ENCODE results near the gene ZSCAN10. TPM values are rescaled to one million over a fixed set of nuclear protein-coding genes. Genes with fewer than 3 reads are reported as not detected.

Gene ZSCAN10
- total and polyA plus RNA-seq, 9 of the 15 experiments (the other 6 are each of a cell fraction or from before 2014, with no cell fraction given): 0.22 TPM; not detected in 8

DNA sequence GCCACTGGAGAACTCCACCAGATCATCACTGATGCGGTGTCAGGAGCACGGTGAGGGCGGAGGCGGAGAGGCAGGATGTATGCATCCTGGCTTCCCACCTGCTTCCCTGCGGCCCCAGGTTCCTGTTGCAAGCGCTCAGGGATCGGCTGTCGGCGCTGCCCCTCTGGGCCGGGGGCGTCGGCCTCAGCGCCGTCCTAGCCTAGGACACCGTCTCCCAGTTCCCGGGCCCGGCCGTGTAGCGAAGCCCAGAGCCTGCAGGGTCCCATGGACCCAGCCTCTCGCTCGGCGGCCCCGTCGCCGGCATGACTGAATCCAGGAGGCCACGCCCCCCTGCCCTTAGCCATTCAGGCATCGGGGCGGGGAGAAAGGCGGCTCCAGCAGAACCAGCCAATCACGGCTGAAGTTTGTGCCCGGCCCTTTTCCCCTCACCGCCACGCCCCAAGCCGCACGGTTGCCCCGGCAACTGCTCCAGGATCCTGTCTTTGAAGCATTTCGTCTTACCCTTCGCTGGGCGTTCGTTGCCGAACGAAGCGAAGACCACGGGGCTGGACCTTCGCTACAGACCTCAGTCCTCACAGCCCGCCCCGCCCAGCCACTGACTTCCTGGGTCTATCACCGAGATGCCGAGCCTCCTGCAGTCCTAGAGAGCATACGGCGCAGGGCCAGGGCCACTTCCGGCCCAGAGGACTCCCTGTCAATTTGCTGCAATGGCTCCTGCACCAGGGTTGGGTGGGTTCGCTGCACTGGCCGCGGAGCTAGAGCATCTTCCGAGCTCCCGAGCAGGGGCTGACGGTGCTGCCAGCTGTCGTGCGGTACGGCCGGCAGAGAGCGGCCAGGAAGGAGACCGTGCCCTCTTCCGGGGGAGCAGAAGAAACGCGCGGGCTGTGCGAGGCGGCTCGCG is 25.1 kb upstream of the ZSCAN10 start (continued):
- TF ChIP-seq, protein P1, sequence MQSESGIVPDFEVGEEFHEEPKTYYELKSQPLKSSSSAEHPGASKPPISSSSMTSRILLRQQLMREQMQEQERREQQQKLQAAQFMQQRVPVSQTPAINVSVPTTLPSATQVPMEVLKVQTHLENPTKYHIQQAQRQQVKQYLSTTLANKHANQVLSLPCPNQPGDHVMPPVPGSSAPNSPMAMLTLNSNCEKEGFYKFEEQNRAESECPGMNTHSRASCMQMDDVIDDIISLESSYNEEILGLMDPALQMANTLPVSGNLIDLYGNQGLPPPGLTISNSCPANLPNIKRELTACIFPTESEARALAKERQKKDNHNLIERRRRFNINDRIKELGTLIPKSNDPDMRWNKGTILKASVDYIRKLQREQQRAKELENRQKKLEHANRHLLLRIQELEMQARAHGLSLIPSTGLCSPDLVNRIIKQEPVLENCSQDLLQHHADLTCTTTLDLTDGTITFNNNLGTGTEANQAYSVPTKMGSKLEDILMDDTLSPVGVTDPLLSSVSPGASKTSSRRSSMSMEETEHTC (IDR thresholded peaks at IDR 0.05): no peak
- TF ChIP-seq, protein P2, sequence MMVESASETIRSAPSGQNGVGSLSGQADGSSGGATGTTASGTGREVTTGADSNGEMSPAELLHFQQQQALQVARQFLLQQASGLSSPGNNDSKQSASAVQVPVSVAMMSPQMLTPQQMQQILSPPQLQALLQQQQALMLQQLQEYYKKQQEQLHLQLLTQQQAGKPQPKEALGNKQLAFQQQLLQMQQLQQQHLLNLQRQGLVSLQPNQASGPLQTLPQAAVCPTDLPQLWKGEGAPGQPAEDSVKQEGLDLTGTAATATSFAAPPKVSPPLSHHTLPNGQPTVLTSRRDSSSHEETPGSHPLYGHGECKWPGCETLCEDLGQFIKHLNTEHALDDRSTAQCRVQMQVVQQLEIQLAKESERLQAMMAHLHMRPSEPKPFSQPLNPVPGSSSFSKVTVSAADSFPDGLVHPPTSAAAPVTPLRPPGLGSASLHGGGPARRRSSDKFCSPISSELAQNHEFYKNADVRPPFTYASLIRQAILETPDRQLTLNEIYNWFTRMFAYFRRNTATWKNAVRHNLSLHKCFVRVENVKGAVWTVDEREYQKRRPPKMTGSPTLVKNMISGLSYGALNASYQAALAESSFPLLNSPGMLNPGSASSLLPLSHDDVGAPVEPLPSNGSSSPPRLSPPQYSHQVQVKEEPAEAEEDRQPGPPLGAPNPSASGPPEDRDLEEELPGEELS (CRISPR knock-in tag; IDR thresholded peaks at IDR 0.05; ENCODE audit: borderline replicate concordance): 0 out of 2 replicates have a peak, but pooled peaks have one; percentile 38
- peak; percentile 94 for TF ChIP-seq ETV1 (tag; conservative IDR thresholded peaks at IDR 0.05; ENCODE audit: low read depth)
- peak in 1 of 2 experiments; percentile 84; a peak in 2 of 4 replicates for TF ChIP-seq HDAC1 (IDR thresholded peaks at IDR 0.05)
- TF ChIP-seq ZNF717 (CRISPR knock-in tag; IDR thresholded peaks at IDR 0.05): no peak
- peak; percentile 88 for TF ChIP-seq HNRNPLL (IDR thresholded peaks at IDR 0.05; ENCODE audit: low read depth, low read length, poor library complexity, severe bottlenecking)
- TF ChIP-seq CSDE1 (IDR thresholded peaks at IDR 0.05): peak in 1 of 2 experiments; percentile 83; a peak in 2 of 4 replicates
- peak; percentile 64; the same call in 1 of the 2 replicates for TF ChIP-seq KLF1 (tag; IDR thresholded peaks at IDR 0.05)
- 0 out of 2 replicates have a peak, but pooled peaks have one; percentile 58 for TF ChIP-seq ZBTB7A (IDR thresholded peaks at IDR 0.05; ENCODE audit: borderline replicate concordance, control insufficient read depth, low read depth, low read length)
- TF ChIP-seq, protein P3, sequence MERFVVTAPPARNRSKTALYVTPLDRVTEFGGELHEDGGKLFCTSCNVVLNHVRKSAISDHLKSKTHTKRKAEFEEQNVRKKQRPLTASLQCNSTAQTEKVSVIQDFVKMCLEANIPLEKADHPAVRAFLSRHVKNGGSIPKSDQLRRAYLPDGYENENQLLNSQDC (CRISPR knock-in tag; IDR thresholded peaks at IDR 0.05): no peak
- TF ChIP-seq MYNN (IDR thresholded peaks at IDR 0.05): peak; percentile 55; the same call in 1 of the 2 replicates
- TF ChIP-seq MYNN (CRISPR knock-in tag; IDR thresholded peaks at IDR 0.05): no peak
- peak; percentile 71 to 76 for TF ChIP-seq NRF1 (conservative IDR thresholded peaks at IDR 0.05 in 1 of 2, IDR thresholded peaks at IDR 0.05 in 1 of 2)
- 0 out of 2 replicates have a peak, but pooled peaks have one; percentile 28 for TF ChIP-seq ZBTB17 (CRISPR knock-in tag; IDR thresholded peaks at IDR 0.05)
- peak; percentile 62; the same call in 1 of the 2 replicates for TF ChIP-seq KLF13 (tag; IDR thresholded peaks at IDR 0.05; ENCODE audit: borderline replicate concordance, low read depth)
- TF ChIP-seq NR4A1 (CRISPR knock-in tag; IDR thresholded peaks at IDR 0.05): no peak
- no peak for TF ChIP-seq NR4A1 (tag; IDR thresholded peaks at IDR 0.05)
- no peak for TF ChIP-seq SRSF1 (IDR thresholded peaks at IDR 0.05; ENCODE audit: low read depth, low read length)
- TF ChIP-seq, protein P4, sequence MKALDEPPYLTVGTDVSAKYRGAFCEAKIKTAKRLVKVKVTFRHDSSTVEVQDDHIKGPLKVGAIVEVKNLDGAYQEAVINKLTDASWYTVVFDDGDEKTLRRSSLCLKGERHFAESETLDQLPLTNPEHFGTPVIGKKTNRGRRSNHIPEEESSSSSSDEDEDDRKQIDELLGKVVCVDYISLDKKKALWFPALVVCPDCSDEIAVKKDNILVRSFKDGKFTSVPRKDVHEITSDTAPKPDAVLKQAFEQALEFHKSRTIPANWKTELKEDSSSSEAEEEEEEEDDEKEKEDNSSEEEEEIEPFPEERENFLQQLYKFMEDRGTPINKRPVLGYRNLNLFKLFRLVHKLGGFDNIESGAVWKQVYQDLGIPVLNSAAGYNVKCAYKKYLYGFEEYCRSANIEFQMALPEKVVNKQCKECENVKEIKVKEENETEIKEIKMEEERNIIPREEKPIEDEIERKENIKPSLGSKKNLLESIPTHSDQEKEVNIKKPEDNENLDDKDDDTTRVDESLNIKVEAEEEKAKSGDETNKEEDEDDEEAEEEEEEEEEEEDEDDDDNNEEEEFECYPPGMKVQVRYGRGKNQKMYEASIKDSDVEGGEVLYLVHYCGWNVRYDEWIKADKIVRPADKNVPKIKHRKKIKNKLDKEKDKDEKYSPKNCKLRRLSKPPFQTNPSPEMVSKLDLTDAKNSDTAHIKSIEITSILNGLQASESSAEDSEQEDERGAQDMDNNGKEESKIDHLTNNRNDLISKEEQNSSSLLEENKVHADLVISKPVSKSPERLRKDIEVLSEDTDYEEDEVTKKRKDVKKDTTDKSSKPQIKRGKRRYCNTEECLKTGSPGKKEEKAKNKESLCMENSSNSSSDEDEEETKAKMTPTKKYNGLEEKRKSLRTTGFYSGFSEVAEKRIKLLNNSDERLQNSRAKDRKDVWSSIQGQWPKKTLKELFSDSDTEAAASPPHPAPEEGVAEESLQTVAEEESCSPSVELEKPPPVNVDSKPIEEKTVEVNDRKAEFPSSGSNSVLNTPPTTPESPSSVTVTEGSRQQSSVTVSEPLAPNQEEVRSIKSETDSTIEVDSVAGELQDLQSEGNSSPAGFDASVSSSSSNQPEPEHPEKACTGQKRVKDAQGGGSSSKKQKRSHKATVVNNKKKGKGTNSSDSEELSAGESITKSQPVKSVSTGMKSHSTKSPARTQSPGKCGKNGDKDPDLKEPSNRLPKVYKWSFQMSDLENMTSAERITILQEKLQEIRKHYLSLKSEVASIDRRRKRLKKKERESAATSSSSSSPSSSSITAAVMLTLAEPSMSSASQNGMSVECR (CRISPR knock-in tag; IDR thresholded peaks at IDR 0.05): peak; percentile 99
